HepG2 (cell line): ENCODE measurements around the gene BOLA3. TPM values are rescaled to one million over a fixed set of nuclear protein-coding genes. Genes with fewer than 3 reads are reported as not detected.
A peak's percentile ranks its signal among the peaks of the same experiment; 100 is the strongest.

Experiments used
- FOSL1 ChIP-seq: sonication (generic); formaldehyde crosslinking; IDR thresholded peaks from 2 replicates; pipeline ENCODE4 v1.9.0; 2021; ENCODE audit warnings: missing genetic modification reagents, borderline replicate concordance
- GFI1 ChIP-seq: sonication (generic); formaldehyde crosslinking; IDR thresholded peaks from 2 replicates; pipeline ENCODE4 v1.5.0; 2020; ENCODE audit warnings: missing genetic modification reagents, mild to moderate bottlenecking, borderline replicate concordance
- JARID2 ChIP-seq: sonication (generic); formaldehyde crosslinking; IDR thresholded peaks from 2 replicates; pipeline ENCODE4 v1.8.1; 2023; ENCODE audit warnings: missing genetic modification reagents, inconsistent platforms; ENCODE audit not compliant: insufficient replicate concordance
- JUND ChIP-seq: sonication (generic); formaldehyde crosslinking; IDR thresholded peaks from 2 replicates; pipeline ENCODE4 v1.8.0; 2022; ENCODE audit warnings: mild to moderate bottlenecking, missing genetic modification reagents
- KLF16 ChIP-seq, 2 experiments: sonication (generic) in 1 of 2; formaldehyde crosslinking in 1 of 2; IDR thresholded peaks; 2 replicates each; pipeline versions ENCODE4 v1.6.1 to v1.8.0; 2016 to 2023; ENCODE audit warnings: missing genetic modification reagents in 2 of 2, missing compliant biosample characterization in 1 of 2
- MBNL3 ChIP-seq: fragments of 250-450 bp; sonication (Bioruptor Pico); conservative IDR thresholded peaks from 2 replicates; pipeline ENCODE4 v1.8.0; 2022; ENCODE audit warnings: mild to moderate bottlenecking, inconsistent platforms
- MEF2D ChIP-seq: sonication (generic); formaldehyde crosslinking; IDR thresholded peaks from 2 replicates; pipeline ENCODE4 v1.5.1; 2020; ENCODE audit warnings: mild to moderate bottlenecking, missing genetic modification reagents
- NAIF1 ChIP-seq: sonication (generic); formaldehyde crosslinking; IDR thresholded peaks from 2 replicates; pipeline ENCODE4 v1.5.0; 2020; ENCODE audit warnings: mild to moderate bottlenecking, missing genetic modification reagents, borderline replicate concordance
- PBX2 ChIP-seq: IDR thresholded peaks from 2 replicates; pipeline ENCODE4 v1.6.1; 2016; ENCODE audit warnings: control low read depth
- RELA ChIP-seq: sonication (generic); formaldehyde crosslinking; IDR thresholded peaks from 2 replicates; pipeline ENCODE4 v1.4.0; 2020; ENCODE audit warnings: missing genetic modification reagents
- SETDB1 ChIP-seq: sonication (generic); formaldehyde crosslinking; IDR thresholded peaks from 2 replicates; pipeline ENCODE4 v1.5.1; 2020; ENCODE audit warnings: missing genetic modification reagents, mild to moderate bottlenecking, borderline replicate concordance
- SIX4 ChIP-seq: sonication (generic); formaldehyde crosslinking; IDR thresholded peaks from 2 replicates; pipeline ENCODE4 v1.4.0; 2020; ENCODE audit warnings: missing genetic modification reagents
- SMAD1 ChIP-seq: sonication (generic); formaldehyde crosslinking; IDR thresholded peaks from 2 replicates; pipeline ENCODE4 v1.4.0; 2020; ENCODE audit warnings: missing genetic modification reagents, low read depth, mild to moderate bottlenecking, borderline replicate concordance
- SMAD9 ChIP-seq: sonication (generic); formaldehyde crosslinking; IDR thresholded peaks from 2 replicates; pipeline ENCODE4 v1.5.1; 2020; ENCODE audit warnings: mild to moderate bottlenecking, missing genetic modification reagents
- TAF15 ChIP-seq: fragments of 200-400 bp; formaldehyde crosslinking; IDR thresholded peaks from one replicate; pipeline ENCODE4 v1.6.1; 2018; ENCODE audit warnings: mild to moderate bottlenecking, low read depth, low read length; ENCODE audit not compliant: poor library complexity, severe bottlenecking
- ZGPAT ChIP-seq: IDR thresholded peaks from 2 replicates; pipeline ENCODE4 v1.6.1; 2016; ENCODE audit warnings: mild to moderate bottlenecking
- ZNF205 ChIP-seq: IDR thresholded peaks from 2 replicates; pipeline ENCODE4 v1.6.1; 2018; ENCODE audit warnings: missing biosample characterization, missing genetic modification reagents
- ZNF230 ChIP-seq: sonication (generic); formaldehyde crosslinking; IDR thresholded peaks from 2 replicates; pipeline ENCODE4 v1.4.0; 2020; ENCODE audit warnings: mild to moderate bottlenecking, missing genetic modification reagents
- ZSCAN25 ChIP-seq: sonication (generic); formaldehyde crosslinking; IDR thresholded peaks from 2 replicates; pipeline ENCODE4 v1.8.0; 2022; ENCODE audit warnings: mild to moderate bottlenecking, missing genetic modification reagents
- polyA plus RNA-seq, 8 experiments: library from polyadenylated mRNA; depleted of rRNA in 3 of 8; stranded (reverse) in 7 of 8; unstranded in 1 of 8; fragments of >200 nt; fragmentation: Illumina TruSeq in 4 of 8; extraction: Trizol in 4 of 8; gene quantifications; 2 replicates each; pipeline versions ENCODE4 v1.2.1 to v1.2.3, GENCODE V29; 2011 to 2016; ENCODE audit warnings: low read depth in 4 of 8, missing spikeins in 1 of 8, mixed read lengths in 1 of 8; ENCODE audit not compliant: insufficient read depth in 1 of 8
- total RNA-seq, 5 experiments: library from RNA; depleted of rRNA; stranded (reverse); fragments of >200 nt; fragmentation: Illumina TruSeq; extraction: Trizol; gene quantifications; 2 replicates each; pipeline ENCODE4 v1.2.3, GENCODE V29; 2016; ENCODE audit warnings: low read depth in 1 of 5
- TF ChIP-seq, protein P1 (sequence below): sonication (generic); formaldehyde crosslinking; IDR thresholded peaks from 2 replicates; pipeline ENCODE4 v1.5.0; 2020; ENCODE audit warnings: missing genetic modification reagents, mild to moderate bottlenecking, borderline replicate concordance
- TF ChIP-seq, protein P2 (sequence below): sonication (generic); formaldehyde crosslinking; conservative IDR thresholded peaks from 2 replicates; pipeline ENCODE4 v1.4.0; 2020; ENCODE audit warnings: mild to moderate bottlenecking, missing genetic modification reagents, moderate library complexity

Gene BOLA3
- total and polyA plus RNA-seq, 2 of the 13 experiments (the other 11 are each of a cell fraction or from before 2014, with no cell fraction given) = 89.7 to 170 TPM

- TF ChIP-seq, protein P1, sequence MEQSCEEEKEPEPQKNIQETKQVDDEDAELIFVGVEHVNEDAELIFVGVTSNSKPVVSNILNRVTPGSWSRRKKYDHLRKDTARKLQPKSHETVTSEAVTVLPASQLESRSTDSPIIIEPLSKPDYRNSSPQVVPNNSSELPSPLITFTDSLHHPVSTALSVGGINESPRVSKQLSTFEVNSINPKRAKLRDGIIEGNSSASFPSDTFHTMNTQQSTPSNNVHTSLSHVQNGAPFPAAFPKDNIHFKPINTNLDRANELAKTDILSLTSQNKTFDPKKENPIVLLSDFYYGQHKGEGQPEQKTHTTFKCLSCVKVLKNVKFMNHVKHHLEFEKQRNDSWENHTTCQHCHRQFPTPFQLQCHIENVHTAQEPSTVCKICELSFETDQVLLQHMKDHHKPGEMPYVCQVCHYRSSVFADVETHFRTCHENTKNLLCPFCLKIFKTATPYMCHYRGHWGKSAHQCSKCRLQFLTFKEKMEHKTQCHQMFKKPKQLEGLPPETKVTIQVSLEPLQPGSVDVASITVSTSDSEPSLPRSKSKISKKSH = peak; percentile 97
- no peak for TF ChIP-seq MBNL3 (CRISPR knock-in tag)
- peak in 1 of 2 experiments; percentile 98; a peak in 2 of 4 replicates for TF ChIP-seq KLF16 (CRISPR knock-in tag; IDR thresholded peaks at IDR 0.05)
- TF ChIP-seq PBX2 (CRISPR knock-in tag) = no peak
- TF ChIP-seq JARID2 (CRISPR knock-in tag) = peak; percentile 38
- TF ChIP-seq TAF15 = peak; percentile 86
- peak; percentile 91 for TF ChIP-seq MEF2D
- peak; percentile 62 for TF ChIP-seq ZSCAN25
- TF ChIP-seq SMAD1 (CRISPR knock-in tag) = peak; percentile 96; the same call in 1 of the 2 replicates
- TF ChIP-seq SMAD9 (CRISPR knock-in tag) = peak; percentile 91; the same call in 1 of the 2 replicates
- TF ChIP-seq JUND (CRISPR knock-in tag) = peak; percentile 65
- peak; percentile 99 for TF ChIP-seq SETDB1 (CRISPR knock-in tag)
- peak; percentile 91 for TF ChIP-seq ZNF205
- TF ChIP-seq ZNF230 (CRISPR knock-in tag) = peak; percentile 64; the same call in 1 of the 2 replicates
- peak; percentile 51 for TF ChIP-seq SIX4 (CRISPR knock-in tag)
- peak; percentile 82; the same call in 1 of the 2 replicates for TF ChIP-seq GFI1
- 0 out of 2 replicates have a peak, but pooled peaks have one; percentile 32 for TF ChIP-seq RELA
- 0 out of 2 replicates have a peak, but pooled peaks have one; percentile 27 for TF ChIP-seq NAIF1 (CRISPR knock-in tag)
- TF ChIP-seq, protein P2, sequence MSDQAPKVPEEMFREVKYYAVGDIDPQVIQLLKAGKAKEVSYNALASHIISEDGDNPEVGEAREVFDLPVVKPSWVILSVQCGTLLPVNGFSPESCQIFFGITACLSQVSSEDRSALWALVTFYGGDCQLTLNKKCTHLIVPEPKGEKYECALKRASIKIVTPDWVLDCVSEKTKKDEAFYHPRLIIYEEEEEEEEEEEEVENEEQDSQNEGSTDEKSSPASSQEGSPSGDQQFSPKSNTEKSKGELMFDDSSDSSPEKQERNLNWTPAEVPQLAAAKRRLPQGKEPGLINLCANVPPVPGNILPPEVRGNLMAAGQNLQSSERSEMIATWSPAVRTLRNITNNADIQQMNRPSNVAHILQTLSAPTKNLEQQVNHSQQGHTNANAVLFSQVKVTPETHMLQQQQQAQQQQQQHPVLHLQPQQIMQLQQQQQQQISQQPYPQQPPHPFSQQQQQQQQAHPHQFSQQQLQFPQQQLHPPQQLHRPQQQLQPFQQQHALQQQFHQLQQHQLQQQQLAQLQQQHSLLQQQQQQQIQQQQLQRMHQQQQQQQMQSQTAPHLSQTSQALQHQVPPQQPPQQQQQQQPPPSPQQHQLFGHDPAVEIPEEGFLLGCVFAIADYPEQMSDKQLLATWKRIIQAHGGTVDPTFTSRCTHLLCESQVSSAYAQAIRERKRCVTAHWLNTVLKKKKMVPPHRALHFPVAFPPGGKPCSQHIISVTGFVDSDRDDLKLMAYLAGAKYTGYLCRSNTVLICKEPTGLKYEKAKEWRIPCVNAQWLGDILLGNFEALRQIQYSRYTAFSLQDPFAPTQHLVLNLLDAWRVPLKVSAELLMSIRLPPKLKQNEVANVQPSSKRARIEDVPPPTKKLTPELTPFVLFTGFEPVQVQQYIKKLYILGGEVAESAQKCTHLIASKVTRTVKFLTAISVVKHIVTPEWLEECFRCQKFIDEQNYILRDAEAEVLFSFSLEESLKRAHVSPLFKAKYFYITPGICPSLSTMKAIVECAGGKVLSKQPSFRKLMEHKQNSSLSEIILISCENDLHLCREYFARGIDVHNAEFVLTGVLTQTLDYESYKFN (CRISPR knock-in tag) = no peak
- peak; percentile 99 for TF ChIP-seq ZGPAT (CRISPR knock-in tag)
- TF ChIP-seq FOSL1 (CRISPR knock-in tag) = no peak
Observed at GRCh38 chr2:74119912-74120825, 27.5 kb downstream of the BOLA3 start (continued).
